ENCODE results near the gene TYSND1.

The TYSND1 gene

GRCh38 chr10:70096016-70096704 lies 50.3 kb downstream of the TYSND1 start:
- ChIA-PET CTCF (interaction anchor here (0.8 to 18.6 kb wide), 5 partner anchors 10 to 21 kb away, joined by 3 to 251 read pairs (median 4); no protein-coding TSS in a partner anchor), POLR2A (no interaction called here)
- no peak overlapping the region for H3K4me3 ChIP-seq (ENCODE audit: low read depth, low read length)
- no peak for TF ChIP-seq CTCF (IDR thresholded peaks at IDR 0.05; ENCODE audit: insufficient read depth, low read length, missing control alignments)
- no peak for DNase-seq (ENCODE audit: low read depth, low spot score)

- POLR2A ChIA-PET = no interaction called here
Measured at GRCh38 chr10:70094250-70094649, 52.2 kb downstream of the TYSND1 start.

DNA sequence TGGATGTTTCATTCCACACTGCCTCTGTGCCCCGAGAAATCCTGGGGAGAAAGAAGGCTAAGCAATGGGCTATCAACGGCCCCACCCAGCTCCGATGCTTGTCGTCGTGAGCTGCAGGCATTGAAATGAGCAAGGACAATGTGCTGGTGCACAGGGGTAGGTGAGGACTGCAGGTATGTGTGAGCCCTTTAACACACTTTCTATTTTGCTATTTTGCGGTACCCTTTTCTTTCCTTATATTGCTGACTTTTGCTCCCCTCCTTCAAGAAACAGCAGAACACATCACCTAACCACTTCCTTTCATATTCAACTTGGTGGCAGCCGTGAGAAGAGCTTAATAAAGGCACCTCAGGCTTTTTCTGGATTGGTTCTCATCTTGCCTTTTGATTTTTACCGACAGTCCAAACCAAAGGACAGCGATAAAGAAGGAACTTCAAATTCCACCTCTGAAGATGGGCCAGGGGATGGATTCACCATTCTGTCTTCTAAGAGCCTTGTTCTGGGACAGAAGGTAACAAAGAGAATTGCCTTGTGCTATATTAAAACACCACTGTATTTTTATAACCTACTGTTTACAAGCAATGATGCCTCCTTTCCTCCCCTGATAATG lies 53.1 kb downstream of the TYSND1 start:
- CTCF ChIA-PET = interaction anchor here (1.1 to 18.6 kb wide), 6 partner anchors 9 to 52 kb away, joined by 3 to 251 read pairs (median 4); no protein-coding TSS in a partner anchor
- no peak for DNase-seq (ENCODE audit: low read depth, low spot score)
- no peak for TF ChIP-seq CTCF (IDR thresholded peaks at IDR 0.05; ENCODE audit: insufficient read depth, low read length, missing control alignments)
- POLR2A ChIA-PET = no interaction called here
- no peak overlapping the region for H3K4me3 ChIP-seq (ENCODE audit: low read depth, low read length)

More at GRCh38 chr10:70094250-70094649, 52.2 kb downstream of the TYSND1 start:
- no peak for DNase-seq (ENCODE audit: low read depth, low spot score)
- H3K4me3 ChIP-seq (ENCODE audit: low read depth, low read length) = no peak overlapping the region
- no peak for TF ChIP-seq CTCF (IDR thresholded peaks at IDR 0.05; ENCODE audit: insufficient read depth, low read length, missing control alignments)
- CTCF ChIA-PET = interaction anchor here (1.1 to 18.6 kb wide), 4 partner anchors 10 to 51 kb away, joined by 4 to 251 read pairs (median 20); no protein-coding TSS in a partner anchor

DNA sequence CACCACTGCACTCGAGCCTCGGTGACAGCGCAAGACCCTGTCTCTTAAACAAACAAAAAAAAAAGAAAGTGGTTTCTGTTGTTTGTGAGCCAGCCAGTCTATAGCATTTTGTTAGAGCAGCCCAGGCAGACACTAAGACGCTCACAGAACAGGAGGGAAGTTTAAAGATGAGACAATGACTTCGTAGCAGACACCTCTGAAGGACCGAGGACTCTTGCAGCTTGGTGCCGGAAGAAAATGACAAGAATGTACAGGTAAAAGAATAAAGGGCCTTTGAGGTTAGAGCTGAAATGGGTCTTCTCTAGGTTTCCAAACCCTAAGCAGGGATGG lies 54.1 kb downstream of the TYSND1 start:
- no peak overlapping the region for H3K4me3 ChIP-seq (ENCODE audit: low read depth, low read length)
- ChIA-PET CTCF (interaction anchor here (1.1 to 18.6 kb wide), 4 partner anchors 15 to 306 kb away, joined by 3 to 251 read pairs (median 20); no protein-coding TSS in a partner anchor), POLR2A (no interaction called here)
- TF ChIP-seq CTCF (IDR thresholded peaks at IDR 0.05; ENCODE audit: insufficient read depth, low read length, missing control alignments) = no peak
- DNase-seq (ENCODE audit: low read depth, low spot score) = no peak

DNA sequence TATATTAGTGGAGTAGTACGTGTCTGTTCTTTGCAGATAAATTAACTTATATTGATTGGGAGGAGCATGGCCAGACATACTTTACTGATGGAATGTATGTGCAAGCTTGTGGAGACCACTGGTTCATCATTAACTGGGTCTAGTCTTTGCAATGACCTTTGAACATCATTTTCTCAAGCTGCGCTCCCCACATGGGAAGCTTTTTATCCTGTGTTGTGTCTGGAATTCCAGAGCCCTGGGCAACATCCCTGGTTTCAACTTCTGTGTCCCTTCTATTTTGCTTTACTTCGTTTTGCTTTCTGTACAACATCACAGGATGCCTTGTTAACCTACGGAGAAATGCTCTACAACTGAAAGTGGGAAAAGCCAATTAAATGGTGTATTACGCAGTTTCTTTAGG lies 55.5 kb downstream of the TYSND1 start:
- POLR2A ChIA-PET = no interaction called here

More for the DNA sequence above, 55.5 kb downstream of the TYSND1 start:
- no peak overlapping the region for H3K4me3 ChIP-seq (ENCODE audit: low read depth, low read length)
- no peak for TF ChIP-seq CTCF (IDR thresholded peaks at IDR 0.05; ENCODE audit: insufficient read depth, low read length, missing control alignments)
- CTCF ChIA-PET = no interaction called here
- no peak for DNase-seq (ENCODE audit: low read depth, low spot score)
